Activated CD8-positive, alpha-beta memory T cell treated with anti-CD3 and anti-CD28 coated beads, Interleukin-2, amount 50 U/mL, for 24 hours (primary cell): ENCODE measurements around the gene BEX5.
"Not testable (repeated sequence)": the region's sequence is repeated elsewhere in the genome, so short reads cannot be mapped to it uniquely, and the experiment has no call there.

Experiments used
- DNase-seq: peaks from one replicate; pipeline ENCODE4 v3.0.0-alpha.2; 2020; ENCODE audit errors: extremely low read depth

BEX5 gene

DNA sequence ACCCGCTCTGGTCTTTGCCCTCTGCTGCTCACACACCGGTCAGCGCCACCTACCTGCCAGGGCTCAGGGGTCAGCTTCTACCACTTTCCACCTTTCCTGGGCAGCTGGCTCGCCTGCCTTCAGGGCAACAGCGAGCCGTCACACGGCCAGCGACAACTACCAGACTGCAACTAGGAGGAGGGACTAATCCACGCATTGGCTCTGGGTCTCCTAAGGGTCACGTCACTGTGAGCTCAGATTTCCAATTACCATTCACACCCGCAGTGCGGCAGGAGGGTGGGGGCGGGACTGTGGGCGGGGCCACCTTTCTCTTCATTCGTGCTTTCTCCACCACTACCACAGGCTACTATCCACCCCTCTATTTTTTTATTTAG lies at the start of gene BEX5:
BEX5 (minus strand) TSS at position 172 of the 374 bp plus-strand sequence. CDS start 1,712 bp downstream, outside the sequence.
- no peak for DNase-seq

DNA sequence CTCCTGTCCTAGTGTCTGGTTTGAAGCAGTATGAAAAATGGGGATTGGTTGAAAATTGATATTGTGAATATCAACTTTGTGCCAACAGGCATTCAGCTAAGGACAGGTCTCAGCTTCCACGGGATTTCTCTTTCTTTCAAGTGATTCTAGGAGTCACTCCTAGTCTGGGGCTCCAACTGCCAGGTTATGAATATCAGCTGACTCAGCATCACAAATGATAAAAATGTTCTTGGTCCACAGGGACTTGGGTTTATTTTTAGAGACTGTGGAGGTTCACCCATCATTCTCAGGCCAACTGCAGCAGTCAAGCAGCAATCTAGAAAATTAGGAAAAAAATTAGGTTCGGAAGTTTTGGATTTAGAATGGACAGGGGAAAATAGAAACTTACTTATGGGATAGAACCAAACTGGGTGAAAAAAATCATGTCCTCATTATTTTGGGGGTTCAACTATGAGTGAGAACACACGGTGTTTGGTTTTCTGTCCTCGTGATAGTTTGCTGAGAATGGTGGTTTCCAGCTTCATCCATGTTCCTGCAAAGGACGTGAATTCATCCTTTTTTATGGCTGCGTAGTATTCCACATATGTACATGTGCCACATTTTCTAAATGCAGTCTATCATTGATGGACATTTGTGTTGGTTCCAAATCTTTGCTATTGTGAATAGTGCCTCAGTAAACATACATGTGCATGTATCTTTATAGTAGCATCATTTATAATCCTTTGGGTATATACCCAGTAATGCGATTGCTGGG lies 30.4 kb upstream of the BEX5 start:
- no peak for DNase-seq

DNA sequence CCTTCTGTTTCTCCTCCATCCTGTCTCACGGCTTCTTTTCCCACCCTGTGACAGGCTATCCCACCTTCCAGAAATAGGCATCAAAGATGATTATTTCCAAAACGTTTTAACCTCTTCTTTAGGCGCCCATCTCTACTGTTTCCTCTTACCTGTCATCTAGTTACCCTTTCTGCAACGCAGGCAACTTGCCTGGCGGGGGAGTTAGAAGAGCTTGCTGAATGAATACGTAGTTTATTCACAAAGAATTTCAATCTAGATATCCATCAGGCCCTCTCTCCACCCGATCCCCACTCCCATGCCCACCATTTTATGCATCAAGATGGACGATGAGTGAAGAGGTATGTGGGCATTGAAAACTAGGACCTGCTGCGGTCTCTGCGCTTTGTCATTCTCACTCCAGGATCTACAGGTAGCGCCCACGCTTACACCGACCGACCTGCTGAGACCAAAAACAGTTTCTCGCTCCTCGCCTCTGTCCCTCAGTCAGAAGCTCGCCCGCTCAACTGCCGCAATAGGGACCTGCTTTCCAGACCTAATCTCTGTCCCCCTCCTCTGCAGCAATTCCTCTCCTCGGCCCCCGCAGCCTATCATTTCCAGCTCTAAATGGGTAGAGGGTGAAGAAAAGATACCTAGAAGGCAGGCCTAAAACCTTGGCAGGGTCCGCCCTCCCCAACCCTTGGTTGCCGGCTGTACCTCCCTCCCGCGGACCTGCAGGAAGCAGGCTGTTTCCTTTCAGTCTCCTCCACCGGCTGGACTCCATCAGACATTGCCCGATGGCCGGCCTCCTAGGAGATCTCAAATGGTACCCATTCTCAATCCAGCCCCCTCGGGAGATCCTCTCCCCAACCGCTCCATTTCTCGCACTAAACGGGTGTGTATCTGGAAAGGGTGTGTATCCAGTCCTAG lies 624 bp downstream of the BEX5 start:
- DNase-seq, result no peak

- no peak for DNase-seq
These were observed 1.4 kb downstream of the BEX5 start for GRCh38 chrX:102154218-102154860.

GRCh38 chrX:102142274-102142673 lies 13.5 kb downstream of the BEX5 start, which contains the start of gene TCEAL6:
TCEAL6 (minus strand) TSS chrX:102142481.
- DNase-seq, result not testable (repeated sequence)

GRCh38 chrX:102141631-102142030 lies 14.1 kb downstream of the BEX5 start:
- DNase-seq, result not testable (repeated sequence)

GRCh38 chrX:102140876-102141275 lies 14.9 kb downstream of the BEX5 start:
- not testable (repeated sequence) for DNase-seq

DNA sequence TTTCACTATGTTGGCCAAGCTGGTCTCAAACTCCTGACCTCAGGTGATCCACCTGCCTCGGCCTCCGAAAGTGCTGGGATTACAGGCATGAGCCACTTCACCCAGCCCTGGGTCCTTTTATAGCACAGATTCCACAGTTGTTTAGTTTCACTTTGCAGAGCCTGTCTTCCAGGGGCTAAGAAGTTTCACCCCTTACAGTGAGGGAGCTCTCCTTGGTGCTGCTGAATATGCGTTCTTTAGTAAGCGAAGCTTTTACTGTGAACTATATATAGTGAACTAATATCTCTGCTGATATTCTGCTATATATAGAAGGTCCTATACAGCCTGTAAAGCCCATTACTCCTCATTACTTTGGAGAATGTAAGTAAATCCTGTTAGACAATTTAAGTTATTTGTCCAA lies 17.7 kb downstream of the BEX5 start:
- DNase-seq, result no peak

GRCh38 chrX:102129473-102129872 lies 26.3 kb downstream of the BEX5 start:
- no peak for DNase-seq

DNA sequence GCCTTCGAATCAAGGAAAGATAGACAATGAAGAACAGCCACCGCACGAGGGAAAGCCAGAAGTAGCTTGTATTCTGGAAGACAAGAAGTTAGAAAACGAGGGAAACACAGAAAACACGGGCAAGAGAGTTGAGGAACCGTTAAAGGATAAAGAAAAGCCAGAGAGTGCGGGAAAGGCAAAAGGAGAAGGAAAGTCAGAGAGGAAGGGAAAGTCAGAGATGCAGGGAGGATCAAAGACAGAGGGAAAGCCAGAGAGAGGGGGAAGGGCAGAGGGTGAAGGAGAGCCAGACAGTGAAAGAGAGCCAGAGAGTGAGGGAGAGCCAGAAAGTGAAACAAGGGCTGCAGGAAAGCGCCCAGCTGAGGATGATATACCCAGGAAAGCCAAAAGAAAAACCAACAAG lies 28.9 kb downstream of the BEX5 start:
- DNase-seq, result no peak

DNA sequence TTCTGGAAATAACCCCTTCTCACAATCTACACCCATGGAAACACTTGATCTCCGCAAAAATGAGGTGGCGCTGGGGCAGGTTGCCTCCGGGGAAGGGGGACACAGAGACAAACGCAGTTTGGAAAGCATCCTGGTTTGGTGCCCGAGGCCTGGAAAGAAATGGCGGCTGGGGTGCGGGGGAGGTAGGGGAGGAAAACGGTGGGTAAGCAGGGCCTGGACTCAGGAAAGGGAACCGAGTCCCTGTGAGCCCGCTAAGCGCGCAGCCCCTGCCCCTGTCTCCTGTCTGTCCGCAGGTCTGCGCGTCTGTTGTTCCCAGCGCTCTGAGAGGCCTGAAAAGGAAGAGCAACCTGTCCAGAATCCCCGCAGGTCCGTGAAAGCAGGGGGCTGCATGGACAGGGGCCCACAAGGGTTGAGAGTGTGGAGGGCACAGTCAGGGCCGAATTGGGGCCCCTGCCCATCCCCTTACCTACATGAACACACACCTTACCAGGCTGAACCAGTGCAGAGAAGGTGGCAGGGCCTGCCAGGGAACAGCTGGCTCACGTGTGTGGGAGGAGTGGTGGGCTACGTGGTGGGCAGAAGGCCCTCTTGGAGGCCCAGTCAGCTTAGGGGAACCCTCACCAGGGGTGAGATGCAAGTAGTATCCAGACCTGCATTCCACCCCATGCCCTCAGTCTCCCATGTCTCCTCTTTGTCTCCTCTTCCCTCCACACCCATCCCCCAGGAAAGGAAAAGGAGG lies 29.5 kb downstream of the BEX5 start:
- not testable (repeated sequence) for DNase-seq

GRCh38 chrX:102125436-102125835 lies 30.3 kb downstream of the BEX5 start, which contains the start of gene TCEAL2:
TCEAL2 (plus strand) TSS chrX:102125679; CDS start chrX:102126831, 1,152 bp downstream.
- DNase-seq, result not testable (repeated sequence)

DNA sequence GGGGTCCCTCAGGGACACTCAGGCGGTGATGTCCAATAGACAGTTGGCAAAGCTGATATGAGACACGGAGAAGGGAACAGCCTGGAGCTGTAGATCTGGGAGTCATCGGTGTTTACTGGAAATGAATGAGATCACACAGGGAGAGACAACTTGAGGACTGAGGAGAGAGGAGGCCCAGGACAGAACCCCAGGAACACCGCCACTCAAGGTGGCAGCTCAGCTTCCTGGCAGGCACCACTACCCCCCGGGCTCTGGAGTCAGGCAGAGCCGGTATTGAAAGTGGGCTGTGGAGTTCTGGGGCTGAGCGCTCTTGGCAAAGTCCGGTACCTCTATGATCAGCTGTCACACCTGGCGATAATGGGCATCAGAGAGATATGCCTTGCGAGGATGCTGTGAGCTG lies 30.8 kb downstream of the BEX5 start:
- not testable (repeated sequence) for DNase-seq

GRCh38 chrX:102115748-102116147 lies 40.0 kb downstream of the BEX5 start:
- no peak for DNase-seq

- no peak for DNase-seq
These were observed 42.4 kb downstream of the BEX5 start for GRCh38 chrX:102113367-102113766.
